Keratinocyte (primary cell): ENCODE measurements around the gene PRKN. TPM values are rescaled to one million over a fixed set of nuclear protein-coding genes. Genes with fewer than 3 reads are reported as not detected.

Experiments used
- DNase-seq: peaks from one replicate; pipeline ENCODE4 v3.0.0-alpha.2; 2011; ENCODE audit warnings: low read depth, missing footprints, low spot score
- FAIRE-seq: peaks from 2 replicates; lab custom pipeline; 2011; peaks lifted over from hg19 to GRCh38; lab: Jason Lieb, UNC
- H2AFZ ChIP-seq: 2 replicates; pipeline ENCODE4 v1.6.0; 2012; ENCODE audit warnings: low read length, control low read depth, inconsistent platforms; ENCODE audit not compliant: control insufficient read depth
- H3K27ac ChIP-seq: 2 replicates; pipeline ENCODE4 v1.5.1; 2011; ENCODE audit warnings: low read length; ENCODE audit not compliant: control insufficient read depth, insufficient read depth
- H3K27me3 ChIP-seq: 3 replicates; pipeline ENCODE4 v1.6.0; 2011; ENCODE audit warnings: low read length; ENCODE audit not compliant: control insufficient read depth, insufficient read depth; ENCODE audit errors: extremely low read depth
- H3K36me3 ChIP-seq, 2 experiments: 2 replicates in 1 of 2; 3 replicates in 1 of 2; pipeline ENCODE4 v1.5.1; 2011; ENCODE audit warnings: low read length in 2 of 2, mild to moderate bottlenecking in 1 of 2; ENCODE audit not compliant: control insufficient read depth in 2 of 2, insufficient read depth in 2 of 2; ENCODE audit errors: extremely low read depth in 1 of 2
- H3K4me1 ChIP-seq: 3 replicates; pipeline ENCODE4 v1.5.1; 2011; ENCODE audit warnings: low read length; ENCODE audit not compliant: control insufficient read depth, insufficient read depth; ENCODE audit errors: extremely low read depth
- H3K4me2 ChIP-seq: 3 replicates; pipeline ENCODE4 v1.6.0; 2011; ENCODE audit warnings: low read depth, low read length; ENCODE audit not compliant: control insufficient read depth, insufficient read depth; ENCODE audit errors: extremely low read depth
- H3K4me3 ChIP-seq, 3 experiments: fragments of 200-600 bp in 1 of 3; sonication (generic) in 1 of 3; 2 replicates in 2 of 3; 3 replicates in 1 of 3; pipeline ENCODE4 v1.5.1; 2011 to 2016; ENCODE audit warnings: low read length in 3 of 3, mild to moderate bottlenecking in 3 of 3, control low read depth in 2 of 3, inconsistent platforms in 1 of 3, low read depth in 1 of 3, mixed read lengths in 1 of 3, mixed run types in 1 of 3, moderate library complexity in 1 of 3; ENCODE audit not compliant: control insufficient read depth in 2 of 3, insufficient read depth in 2 of 3; ENCODE audit errors: extremely low read depth in 1 of 3
- H3K79me2 ChIP-seq: 2 replicates; pipeline ENCODE4 v1.6.0; 2012; ENCODE audit warnings: low read length; ENCODE audit not compliant: control insufficient read depth, insufficient read depth
- H3K9ac ChIP-seq: 3 replicates; pipeline ENCODE4 v1.6.0; 2011; ENCODE audit warnings: low read length; ENCODE audit not compliant: control insufficient read depth, insufficient read depth; ENCODE audit errors: extremely low read depth
- H3K9me1 ChIP-seq: 3 replicates; pipeline ENCODE4 v1.6.0; 2011; ENCODE audit warnings: low read length; ENCODE audit not compliant: control insufficient read depth, insufficient read depth; ENCODE audit errors: extremely low read depth
- H3K9me3 ChIP-seq: 2 replicates; pipeline ENCODE4 v1.5.1; 2012; ENCODE audit warnings: low read depth, low read length; ENCODE audit not compliant: control insufficient read depth
- H4K20me1 ChIP-seq: 3 replicates; pipeline ENCODE4 v1.6.0; 2011; ENCODE audit warnings: low read length; ENCODE audit not compliant: control insufficient read depth, insufficient read depth; ENCODE audit errors: extremely low read depth
- EZH2 ChIP-seq: IDR thresholded peaks from one replicate; pipeline ENCODE4 v1.6.1; 2012; ENCODE audit warnings: inconsistent platforms, mild to moderate bottlenecking, low read length, moderate library complexity
- dilution Hi-C: fragments of 300-500 bp; cut with MboI; formaldehyde crosslinking; loops from one replicate; pipeline ENCODE4 v1.7.0; 2020; ENCODE audit warnings: low sequenced_read_pairs; ENCODE audit not compliant: extremely low pct_ligation_motif_present
- polyA plus RNA-seq, 5 experiments: library from polyadenylated mRNA; depleted of rRNA in 3 of 5; stranded (reverse) in 3 of 5; stranded (forward) in 1 of 5; unstranded in 1 of 5; fragments of >200 nt; gene quantifications; 1 replicate in 1 of 5; 2 replicates in 3 of 5; 3 replicates in 1 of 5; pipeline versions ENCODE4 v1.2.1 to v1.2.3, GENCODE V29; 2011 to 2012; ENCODE audit warnings: missing spikeins in 2 of 5, low read depth in 1 of 5, low replicate concordance in 1 of 5
- TF ChIP-seq, protein P1 (sequence below), 3 experiments: IDR thresholded peaks in 1 of 3; conservative IDR thresholded peaks in 1 of 3; optimal IDR thresholded peaks in 1 of 3; 2 replicates in 2 of 3; 3 replicates in 1 of 3; pipeline versions ENCODE3 to v1.5.1; 2011; ENCODE audit warnings: low read length in 3 of 3, mild to moderate bottlenecking in 3 of 3, moderate library complexity in 2 of 3, control low read depth in 1 of 3, inconsistent platforms in 1 of 3; ENCODE audit not compliant: insufficient read depth in 2 of 3; ENCODE audit errors: extremely low read depth in 1 of 3

The PRKN gene
- polyA plus RNA-seq, 1 donor (not counting 4 experiments of a cell fraction or from before 2014, with no cell fraction given): 0.67 TPM

DNA sequence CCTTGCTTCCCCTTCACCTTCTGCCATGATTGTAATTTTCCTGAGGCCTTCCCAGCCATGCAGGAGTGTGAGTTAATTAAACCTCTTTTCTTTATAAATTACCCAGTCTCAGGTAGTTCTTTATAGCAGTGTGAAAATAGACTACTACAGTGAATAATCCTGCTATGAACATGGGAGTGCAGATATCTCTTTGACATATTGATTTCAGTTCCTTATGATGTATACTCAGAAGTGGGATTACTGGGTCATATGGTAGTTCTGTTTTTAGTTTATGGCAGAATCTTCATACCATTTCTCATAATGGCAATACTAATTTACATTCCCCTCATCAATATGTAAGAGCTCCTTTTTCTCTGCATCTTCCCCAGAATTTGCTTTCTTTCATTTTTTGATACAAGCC is 26.2 kb upstream of the PRKN start:
- Histone ChIP-seq H3K79me2 (no peaks in the 10 kb centered on the region), H3K27me3 (no peaks in the 10 kb centered on the region), H2AFZ (no peak overlapping the region), H4K20me1 (no peaks in the 10 kb centered on the region), H3K4me1 (no peaks in the 10 kb centered on the region), H3K4me2 (no peak overlapping the region), H3K9ac (no peak overlapping the region), H3K36me3 (no peaks in the 10 kb centered on the region), H3K9me1 (no peaks in the 10 kb centered on the region), H3K9me3 (no peaks in the 10 kb centered on the region), H3K4me3 (no peak overlapping the region), H3K27ac (no peak overlapping the region)
- dilution Hi-C loops: no loop called here
- no peak for TF ChIP-seq EZH2
- TF ChIP-seq, protein P1, sequence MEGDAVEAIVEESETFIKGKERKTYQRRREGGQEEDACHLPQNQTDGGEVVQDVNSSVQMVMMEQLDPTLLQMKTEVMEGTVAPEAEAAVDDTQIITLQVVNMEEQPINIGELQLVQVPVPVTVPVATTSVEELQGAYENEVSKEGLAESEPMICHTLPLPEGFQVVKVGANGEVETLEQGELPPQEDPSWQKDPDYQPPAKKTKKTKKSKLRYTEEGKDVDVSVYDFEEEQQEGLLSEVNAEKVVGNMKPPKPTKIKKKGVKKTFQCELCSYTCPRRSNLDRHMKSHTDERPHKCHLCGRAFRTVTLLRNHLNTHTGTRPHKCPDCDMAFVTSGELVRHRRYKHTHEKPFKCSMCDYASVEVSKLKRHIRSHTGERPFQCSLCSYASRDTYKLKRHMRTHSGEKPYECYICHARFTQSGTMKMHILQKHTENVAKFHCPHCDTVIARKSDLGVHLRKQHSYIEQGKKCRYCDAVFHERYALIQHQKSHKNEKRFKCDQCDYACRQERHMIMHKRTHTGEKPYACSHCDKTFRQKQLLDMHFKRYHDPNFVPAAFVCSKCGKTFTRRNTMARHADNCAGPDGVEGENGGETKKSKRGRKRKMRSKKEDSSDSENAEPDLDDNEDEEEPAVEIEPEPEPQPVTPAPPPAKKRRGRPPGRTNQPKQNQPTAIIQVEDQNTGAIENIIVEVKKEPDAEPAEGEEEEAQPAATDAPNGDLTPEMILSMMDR (optimal IDR thresholded peaks at IDR 0.05 in 1 of 3, IDR thresholded peaks at IDR 0.05 in 1 of 3, conservative IDR thresholded peaks at IDR 0.05 in 1 of 3; ENCODE audit: extremely low read depth in 1 of 3, insufficient read depth in 2 of 3, low read length in 3 of 3): no peak
- no peak for FAIRE-seq
- DNase-seq: no peak

DNA sequence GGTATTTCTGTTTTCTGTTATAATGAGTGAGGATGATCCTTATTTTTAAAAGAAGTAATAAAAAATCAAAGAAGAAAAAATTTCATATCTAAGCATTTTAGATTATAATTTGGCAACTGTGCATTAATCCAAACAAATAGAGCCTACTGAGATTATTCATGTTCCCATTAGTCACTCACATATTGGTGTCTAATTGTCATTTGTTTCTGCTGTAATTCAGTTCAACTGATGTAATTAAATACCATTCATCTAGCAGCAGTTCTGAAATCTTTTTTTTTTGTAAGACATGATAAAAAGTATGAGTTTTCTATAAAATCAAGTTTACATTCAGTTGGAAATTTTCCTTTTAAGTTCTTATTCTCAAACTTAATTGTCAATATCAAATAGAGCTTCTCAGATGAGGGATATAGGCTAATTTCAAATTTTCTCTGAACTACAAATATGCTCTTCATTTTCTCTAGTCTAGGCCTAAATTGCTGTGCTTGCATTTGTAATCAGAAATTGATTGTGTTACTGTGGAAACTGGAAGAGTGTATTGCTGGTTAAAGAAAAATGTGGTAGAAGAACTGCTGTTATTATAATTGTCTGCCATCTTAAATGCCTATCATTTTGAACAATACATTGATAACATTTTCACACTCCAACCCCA is 23.8 kb upstream of the PRKN start:
- no peak for FAIRE-seq
- no peaks in the 10 kb centered on the region for H3K9me1 ChIP-seq
- DNase-seq: no peak
- H3K36me3 ChIP-seq: no peaks in the 10 kb centered on the region
- no peaks in the 10 kb centered on the region for H3K4me1 ChIP-seq
- H3K27ac ChIP-seq: no peak overlapping the region
- H3K4me2 ChIP-seq: no peak overlapping the region
- no peak overlapping the region for H3K9ac ChIP-seq
- dilution Hi-C loops: no loop called here
- H3K4me3 ChIP-seq: no peak overlapping the region
- H4K20me1 ChIP-seq: no peaks in the 10 kb centered on the region
- no peaks in the 10 kb centered on the region for H3K79me2 ChIP-seq
- no peaks in the 10 kb centered on the region for H3K9me3 ChIP-seq
- TF ChIP-seq, protein P1 (optimal IDR thresholded peaks at IDR 0.05 in 1 of 3, IDR thresholded peaks at IDR 0.05 in 1 of 3, conservative IDR thresholded peaks at IDR 0.05 in 1 of 3; ENCODE audit: extremely low read depth in 1 of 3, insufficient read depth in 2 of 3, low read length in 3 of 3): no peak
- TF ChIP-seq EZH2: no peak
- no peaks in the 10 kb centered on the region for H3K27me3 ChIP-seq
- no peak overlapping the region for H2AFZ ChIP-seq
